Measurements from ENCODE around the gene DUS1L.
"Not testable (repeated sequence)": the region's sequence is repeated elsewhere in the genome, so short reads cannot be mapped to it uniquely, and the experiment has no call there.

Gene DUS1L

GRCh38 chr17:82039695-82040299 is 25.8 kb downstream of the DUS1L start:
- no peak for DNase-seq (ENCODE audit: low spot score)

DNA sequence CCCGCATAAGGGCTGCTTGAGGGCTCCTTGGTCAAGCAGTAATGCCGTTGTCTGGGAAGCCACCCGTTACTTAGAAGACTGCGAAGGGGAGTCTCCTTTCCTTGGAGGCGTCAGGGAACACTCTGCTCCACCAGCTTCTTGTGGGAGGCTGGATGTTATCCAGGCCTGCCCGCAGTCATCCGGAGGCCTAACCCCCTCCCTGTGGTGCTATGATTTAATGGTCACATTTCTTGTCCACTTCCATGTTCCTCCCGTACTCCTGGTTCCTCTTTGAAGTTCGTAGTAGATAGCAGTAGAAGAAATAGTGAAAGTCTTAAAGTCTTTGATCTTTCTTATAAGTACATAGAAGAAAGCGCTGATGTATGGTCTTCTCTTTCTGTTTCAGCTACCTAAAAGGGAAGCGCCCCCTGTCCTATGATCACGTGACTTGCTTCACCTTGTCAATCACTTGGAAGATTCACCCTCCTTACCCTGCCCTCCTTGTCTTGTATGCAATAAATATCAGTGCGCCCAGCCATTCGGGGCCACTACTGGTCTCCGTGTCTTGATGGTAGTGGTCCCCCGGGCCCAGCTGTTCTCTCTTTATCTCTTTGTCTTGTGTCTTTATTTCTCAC is 26.7 kb downstream of the DUS1L start:
- not testable (repeated sequence) for DNase-seq (ENCODE audit: low spot score)

DNA sequence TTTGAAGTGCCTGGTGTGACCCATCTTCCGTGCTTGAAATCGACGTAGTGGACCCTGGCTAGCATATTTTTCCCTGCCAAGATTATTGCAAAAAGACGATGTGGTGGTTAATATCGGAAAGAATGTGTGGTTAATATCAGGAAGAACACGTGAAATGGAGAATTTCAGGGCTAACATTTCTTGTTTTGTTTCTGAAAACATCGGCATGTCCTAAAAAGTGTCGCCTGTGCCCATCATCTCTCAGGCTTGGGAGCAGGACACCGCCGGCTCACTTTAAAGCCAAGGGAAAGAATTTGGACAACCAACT is 27.8 kb downstream of the DUS1L start:
- DNase-seq (ENCODE audit: low spot score): no peak

GRCh38 chr17:82037092-82037888 is 28.3 kb downstream of the DUS1L start, which contains the start of gene DCXR:
DCXR (minus strand) TSS chr17:82037697; CDS start chr17:82037682, 15 bp downstream.
- peak; percentile 96 for DNase-seq (ENCODE audit: low spot score)

GRCh38 chr17:82036634-82037091 is 28.9 kb downstream of the DUS1L start:
- no peak for DNase-seq (ENCODE audit: low spot score)

- DNase-seq (ENCODE audit: low spot score): no peak
These were observed 29.5 kb downstream of the DUS1L start for GRCh38 chr17:82035956-82036633.

DNA sequence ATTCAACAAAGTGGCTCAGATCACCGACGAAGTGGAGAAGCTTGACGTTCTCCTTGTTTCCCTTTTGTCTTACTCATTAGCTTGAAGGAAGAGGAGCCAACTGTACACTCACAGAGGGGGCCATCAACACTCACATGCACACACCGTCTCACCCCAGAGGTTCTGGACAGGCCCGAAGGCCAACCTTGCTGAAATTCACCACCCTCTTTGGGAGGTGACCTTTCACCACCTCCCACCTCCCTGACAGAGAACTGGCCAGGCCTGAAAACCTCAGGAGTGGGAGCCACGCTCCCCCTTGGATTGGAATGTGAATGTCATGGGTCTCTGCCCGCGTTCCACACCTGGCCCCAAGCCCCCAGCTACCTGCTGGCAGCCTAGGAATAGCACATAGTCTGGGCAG is 30.1 kb downstream of the DUS1L start:
- no peak for DNase-seq (ENCODE audit: low spot score)

GRCh38 chr17:82034371-82035011 is 31.1 kb downstream of the DUS1L start:
- no peak for DNase-seq (ENCODE audit: low spot score)

DNA sequence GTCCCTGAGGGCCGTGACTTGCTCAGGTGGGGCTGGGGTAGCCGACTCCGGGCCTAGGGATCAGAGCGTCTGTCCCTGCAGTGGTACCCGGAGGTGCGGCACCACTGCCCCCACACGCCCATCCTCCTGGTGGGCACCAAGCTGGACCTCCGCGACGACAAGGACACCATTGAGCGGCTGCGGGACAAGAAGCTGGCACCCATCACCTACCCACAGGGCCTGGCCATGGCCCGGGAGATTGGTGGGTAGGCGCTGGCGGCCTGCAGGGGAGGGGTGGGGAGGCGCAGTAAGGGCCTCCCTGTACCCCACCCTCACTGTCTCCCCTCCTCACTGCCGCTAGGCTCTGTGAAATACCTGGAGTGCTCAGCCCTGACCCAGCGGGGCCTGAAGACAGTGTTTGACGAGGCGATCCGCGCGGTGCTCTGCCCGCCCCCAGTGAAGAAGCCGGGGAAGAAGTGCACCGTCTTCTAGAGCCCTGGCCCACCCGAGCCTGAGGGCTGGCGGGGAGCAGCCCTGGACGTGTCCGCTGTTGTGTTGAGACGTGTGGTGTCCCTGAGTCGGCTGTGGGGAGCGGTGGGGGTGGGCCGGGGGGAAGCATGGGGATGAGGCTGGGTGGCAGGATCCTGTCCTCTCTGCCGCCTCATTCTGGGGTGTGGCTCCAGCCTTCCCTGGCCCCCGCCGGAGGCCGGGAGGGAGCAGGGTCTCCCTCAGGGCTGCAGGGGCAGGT is 32.1 kb downstream of the DUS1L start:
- no peak for DNase-seq (ENCODE audit: low spot score)

DNA sequence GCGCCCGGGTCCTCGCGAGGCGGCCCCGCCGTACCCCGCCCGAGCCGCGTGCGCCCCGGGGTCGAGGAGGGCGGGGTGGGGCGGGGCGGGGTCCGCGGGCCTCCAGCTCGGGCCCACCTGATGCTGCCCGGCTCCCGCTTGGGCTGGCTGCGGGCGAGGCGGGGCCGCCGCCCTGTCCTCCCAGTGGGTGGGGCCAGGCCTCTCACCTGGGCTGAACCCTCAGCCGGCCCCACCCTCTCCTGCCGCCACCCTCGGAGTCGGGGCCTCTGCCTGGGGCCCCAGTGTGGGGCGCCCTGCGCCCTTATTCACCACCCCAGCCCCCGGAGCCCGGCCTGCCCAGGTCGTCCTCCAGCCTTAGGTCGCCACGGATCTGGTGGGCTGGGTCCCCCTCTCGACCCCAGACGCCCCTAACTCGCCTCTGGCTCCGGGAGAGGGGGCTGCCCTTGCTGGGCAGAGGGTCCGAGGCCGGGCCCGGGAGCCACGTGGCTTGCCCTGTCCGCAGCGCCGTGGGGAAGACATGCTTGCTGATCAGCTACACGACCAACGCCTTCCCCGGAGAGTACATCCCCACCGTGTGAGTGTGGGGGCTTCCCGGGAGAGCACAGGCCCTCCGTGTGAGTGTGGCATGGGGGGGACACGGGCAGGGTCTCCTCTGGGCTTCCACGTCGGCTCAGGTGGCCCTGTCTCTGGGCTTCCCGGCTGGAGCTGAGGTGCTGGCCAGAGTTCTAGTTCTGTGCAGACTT is 33.5 kb downstream of the DUS1L start:
- DNase-seq (ENCODE audit: low spot score): no peak

GRCh38 chr17:82031303-82031884 is 34.2 kb downstream of the DUS1L start, which contains the start of gene RAC3:
RAC3 (plus strand) TSS chr17:82031678; CDS start chr17:82031762, 84 bp downstream.
- no peak for DNase-seq (ENCODE audit: low spot score)

DNA sequence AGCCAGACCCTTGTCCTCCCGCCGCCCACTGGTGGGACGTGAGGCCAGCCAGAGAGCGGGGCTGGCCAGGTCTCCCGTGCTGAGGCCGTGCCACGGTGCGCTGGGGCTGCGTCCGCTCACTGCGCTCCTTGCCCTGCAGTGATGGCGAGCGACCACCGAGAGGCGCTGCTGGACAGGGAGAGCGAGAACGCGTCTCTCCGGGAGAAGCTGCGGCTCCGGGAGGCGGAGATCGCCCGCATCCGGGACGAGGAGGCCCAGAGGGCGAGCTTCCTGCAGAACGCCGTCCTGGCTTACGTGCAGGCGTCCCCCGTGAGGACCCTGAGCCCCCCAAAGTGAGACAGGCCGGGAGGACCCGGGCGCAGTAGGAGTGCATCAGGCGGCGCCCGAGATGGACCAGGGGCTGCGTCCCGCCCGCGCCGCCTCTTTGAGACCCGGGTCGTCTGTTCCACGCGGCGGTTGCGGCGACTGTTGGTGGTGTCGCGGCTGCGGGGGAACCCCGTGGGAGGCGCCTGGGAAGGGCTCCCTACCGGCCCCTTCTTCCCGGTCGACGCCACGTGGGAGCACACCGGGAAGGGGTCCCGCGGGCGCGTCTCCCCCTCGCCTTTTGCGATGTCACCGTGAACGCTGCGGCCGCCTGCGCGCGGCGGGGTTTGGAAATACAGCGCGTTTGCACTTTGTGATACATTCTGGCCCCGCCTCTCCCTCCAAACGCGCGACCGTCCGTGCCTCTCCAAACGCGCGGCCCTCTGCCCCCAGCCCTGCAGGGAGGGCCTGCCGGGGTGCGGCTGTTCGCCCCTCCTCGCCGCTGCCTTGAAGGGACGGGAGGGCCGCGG is 34.9 kb downstream of the DUS1L start:
- peak; percentile 66 for DNase-seq (ENCODE audit: low spot score)

- no peak for DNase-seq (ENCODE audit: low spot score)
These were observed 35.6 kb downstream of the DUS1L start for GRCh38 chr17:82029990-82030469.

- DNase-seq (ENCODE audit: low spot score): no peak
These were observed 36.2 kb downstream of the DUS1L start for GRCh38 chr17:82029391-82029790.

GRCh38 chr17:82028966-82029365 is 36.6 kb downstream of the DUS1L start:
- no peak for DNase-seq (ENCODE audit: low spot score)

- no peak for DNase-seq (ENCODE audit: low spot score)
These were observed 37.4 kb downstream of the DUS1L start for GRCh38 chr17:82028246-82028645.

- no peak for DNase-seq (ENCODE audit: low spot score)
These were observed 40.0 kb downstream of the DUS1L start for GRCh38 chr17:82025401-82026107.

DNA sequence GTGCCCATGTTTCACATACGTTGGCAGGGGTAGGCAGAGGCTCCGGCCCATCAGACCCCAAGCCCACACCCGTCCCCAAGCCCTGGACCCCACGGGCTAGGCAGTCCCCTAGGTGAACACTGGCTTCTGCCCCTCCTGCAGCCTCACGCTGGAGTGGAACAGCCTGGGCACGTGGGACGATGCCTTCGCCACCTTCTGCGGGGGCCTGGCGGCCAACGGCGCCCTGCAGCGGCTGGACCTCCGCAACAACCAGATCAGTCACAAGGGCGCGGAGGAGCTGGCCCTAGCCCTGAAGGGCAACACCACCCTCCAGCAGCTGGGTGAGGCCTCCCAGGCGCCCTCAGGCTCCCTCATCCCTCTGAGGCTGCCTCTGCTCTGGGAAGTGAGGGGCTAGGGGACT is 40.7 kb downstream of the DUS1L start:
- no peak for DNase-seq (ENCODE audit: low spot score)

Measured in globus pallidus (tissue), 1 donor.